HEK293 (cell line): ENCODE data around the gene ABCF1.
A peak's percentile ranks its signal among the peaks of the same experiment; 100 is the strongest.

Source experiments
- ATF2 ChIP-seq: fragments of 450-650 bp; formaldehyde crosslinking; IDR thresholded peaks from 2 replicates; pipeline ENCODE4 v1.5.1; 2016; ENCODE audit warnings: missing biosample characterization, missing genetic modification characterization, low read depth
- EGR2 ChIP-seq: fragments of 450-650 bp; formaldehyde crosslinking; IDR thresholded peaks from 2 replicates; pipeline ENCODE4 v1.5.1; 2016; ENCODE audit warnings: low read depth, missing biosample characterization, missing genetic modification characterization
- HOXD13 ChIP-seq: sonication (generic); formaldehyde crosslinking; IDR thresholded peaks from 2 replicates; pipeline ENCODE4 v1.8.0; 2022; ENCODE audit warnings: missing genetic modification reagents, borderline replicate concordance
- PRDM4 ChIP-seq: fragments of 450-650 bp; formaldehyde crosslinking; IDR thresholded peaks from 2 replicates; pipeline ENCODE4 v1.5.1; 2017; ENCODE audit warnings: missing biosample characterization, missing genetic modification characterization
- SCRT2 ChIP-seq: fragments of 450-650 bp; formaldehyde crosslinking; IDR thresholded peaks from 2 replicates; pipeline ENCODE4 v1.5.1; 2016; ENCODE audit warnings: missing biosample characterization, missing genetic modification characterization
- TSHZ1 ChIP-seq: fragments of 450-650 bp; formaldehyde crosslinking; IDR thresholded peaks from 2 replicates; pipeline ENCODE4 v1.5.1; 2016; ENCODE audit warnings: missing biosample characterization, missing genetic modification characterization, borderline replicate concordance
- YY2 ChIP-seq: fragments of 450-650 bp; formaldehyde crosslinking; IDR thresholded peaks from 2 replicates; pipeline ENCODE4 v1.5.1; 2016; ENCODE audit warnings: missing biosample characterization, missing genetic modification characterization
- ZBTB21 ChIP-seq: fragments of 450-650 bp; formaldehyde crosslinking; IDR thresholded peaks from 2 replicates; pipeline ENCODE4 v1.5.1; 2017; ENCODE audit warnings: missing biosample characterization, missing genetic modification characterization
- ZFP69B ChIP-seq: fragments of 450-650 bp; formaldehyde crosslinking; IDR thresholded peaks from 2 replicates; pipeline ENCODE4 v1.5.1; 2016; ENCODE audit warnings: missing biosample characterization, missing genetic modification characterization
- ZNF184 ChIP-seq: fragments of 450-650 bp; IDR thresholded peaks from 2 replicates; pipeline ENCODE4 v1.5.1; 2018; ENCODE audit warnings: missing biosample characterization, mild to moderate bottlenecking, missing genetic modification characterization
- ZNF324 ChIP-seq: fragments of 450-650 bp; formaldehyde crosslinking; IDR thresholded peaks from 2 replicates; pipeline ENCODE4 v1.5.1; 2016; ENCODE audit warnings: missing biosample characterization, missing genetic modification characterization
- ZNF335 ChIP-seq: fragments of 450-650 bp; formaldehyde crosslinking; conservative IDR thresholded peaks from 2 replicates; pipeline ENCODE4 v1.5.1; 2016; ENCODE audit warnings: missing biosample characterization, missing genetic modification characterization
- ZNF354C ChIP-seq: fragments of 450-650 bp; formaldehyde crosslinking; IDR thresholded peaks from 2 replicates; pipeline ENCODE4 v1.5.1; 2016; ENCODE audit warnings: missing biosample characterization, missing genetic modification characterization, low read depth, borderline replicate concordance
- ZNF37A ChIP-seq: fragments of 450-650 bp; IDR thresholded peaks from 2 replicates; pipeline ENCODE4 v1.5.1; 2018; ENCODE audit warnings: missing biosample characterization, missing genetic modification characterization
- ZNF398 ChIP-seq: fragments of 450-650 bp; formaldehyde crosslinking; IDR thresholded peaks from 2 replicates; pipeline ENCODE4 v1.5.1; 2017; ENCODE audit warnings: missing biosample characterization, missing genetic modification characterization
- ZNF529 ChIP-seq: fragments of 450-650 bp; formaldehyde crosslinking; IDR thresholded peaks from 2 replicates; pipeline ENCODE4 v1.5.1; 2017; ENCODE audit warnings: missing genetic modification characterization, missing biosample characterization; ENCODE audit not compliant: insufficient replicate concordance
- ZNF548 ChIP-seq: fragments of 450-650 bp; formaldehyde crosslinking; IDR thresholded peaks from 2 replicates; pipeline ENCODE4 v1.5.1; 2016; ENCODE audit warnings: missing biosample characterization, missing genetic modification characterization
- ZNF585B ChIP-seq: fragments of 450-650 bp; formaldehyde crosslinking; IDR thresholded peaks from 2 replicates; pipeline ENCODE4 v1.5.1; 2016; ENCODE audit warnings: missing biosample characterization, missing genetic modification characterization
- ZNF624 ChIP-seq: fragments of 450-650 bp; formaldehyde crosslinking; IDR thresholded peaks from 2 replicates; pipeline ENCODE4 v1.5.1; 2017; ENCODE audit warnings: missing biosample characterization, missing genetic modification characterization
- ZNF658 ChIP-seq: fragments of 450-650 bp; formaldehyde crosslinking; IDR thresholded peaks from 2 replicates; pipeline ENCODE4; 2016; ENCODE audit warnings: missing biosample characterization, missing genetic modification characterization
- ZNF76 ChIP-seq: fragments of 450-650 bp; formaldehyde crosslinking; IDR thresholded peaks from 2 replicates; pipeline ENCODE4; 2016; ENCODE audit warnings: low read depth, missing biosample characterization, missing genetic modification characterization, borderline replicate concordance
- ZNF837 ChIP-seq: fragments of 450-650 bp; formaldehyde crosslinking; IDR thresholded peaks from 2 replicates; pipeline ENCODE4 v1.5.1; 2016; ENCODE audit warnings: missing biosample characterization, missing genetic modification characterization
- ZSCAN30 ChIP-seq: fragments of 450-650 bp; IDR thresholded peaks from 2 replicates; pipeline ENCODE4 v1.5.1; 2018; ENCODE audit warnings: missing biosample characterization, mild to moderate bottlenecking, missing genetic modification characterization, moderate library complexity
- TF ChIP-seq, protein P1 (sequence below): fragments of 450-650 bp; formaldehyde crosslinking; IDR thresholded peaks from 2 replicates; pipeline ENCODE4 v1.5.1; 2016; ENCODE audit warnings: missing biosample characterization, missing genetic modification characterization
- TF ChIP-seq, protein P2 (sequence below): fragments of 450-650 bp; formaldehyde crosslinking; IDR thresholded peaks from 2 replicates; pipeline ENCODE4 v1.5.1; 2016; ENCODE audit warnings: missing biosample characterization, missing genetic modification characterization

The ABCF1 gene

GRCh38 chr6:30556066-30556905 is 15.0 kb upstream of the ABCF1 start, which contains the start of gene GNL1 (continued):
- TF ChIP-seq, protein P1, sequence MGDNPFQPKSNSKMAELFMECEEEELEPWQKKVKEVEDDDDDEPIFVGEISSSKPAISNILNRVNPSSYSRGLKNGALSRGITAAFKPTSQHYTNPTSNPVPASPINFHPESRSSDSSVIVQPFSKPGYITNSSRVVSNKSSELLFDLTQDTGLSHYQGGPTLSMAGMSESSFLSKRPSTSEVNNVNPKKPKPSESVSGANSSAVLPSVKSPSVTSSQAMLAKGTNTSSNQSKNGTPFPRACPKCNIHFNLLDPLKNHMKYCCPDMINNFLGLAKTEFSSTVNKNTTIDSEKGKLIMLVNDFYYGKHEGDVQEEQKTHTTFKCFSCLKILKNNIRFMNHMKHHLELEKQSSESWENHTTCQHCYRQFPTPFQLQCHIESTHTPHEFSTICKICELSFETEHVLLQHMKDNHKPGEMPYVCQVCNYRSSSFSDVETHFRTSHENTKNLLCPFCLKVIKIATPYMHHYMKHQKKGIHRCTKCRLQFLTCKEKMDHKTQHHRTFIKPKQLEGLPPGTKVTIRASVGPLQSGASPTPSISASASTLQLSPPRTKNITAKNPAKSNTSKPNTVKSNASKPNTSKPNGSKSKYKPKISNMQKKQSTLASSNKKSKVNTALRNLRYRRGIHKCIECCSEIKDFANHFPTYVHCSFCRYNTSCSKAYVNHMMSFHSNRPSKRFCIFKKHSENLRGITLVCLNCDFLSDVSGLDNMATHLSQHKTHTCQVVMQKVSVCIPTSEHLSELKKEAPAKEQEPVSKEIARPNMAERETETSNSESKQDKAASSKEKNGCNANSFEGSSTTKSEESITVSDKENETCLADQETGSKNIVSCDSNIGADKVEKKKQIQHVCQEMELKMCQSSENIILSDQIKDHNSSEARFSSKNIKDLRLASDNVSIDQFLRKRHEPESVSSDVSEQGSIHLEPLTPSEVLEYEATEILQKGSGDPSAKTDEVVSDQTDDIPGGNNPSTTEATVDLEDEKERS = no peak
- peak; percentile 99 for TF ChIP-seq ATF2 (tag by site-specific recombination)
- TF ChIP-seq ZNF184 (tag by site-specific recombination) = no peak
- TF ChIP-seq SCRT2 = no peak
- no peak for TF ChIP-seq ZNF354C (tag by site-specific recombination)
- 0 out of 2 replicates have a peak, but pooled peaks have one; percentile 8 for TF ChIP-seq PRDM4 (tag by site-specific recombination)
- TF ChIP-seq ZNF585B (tag by site-specific recombination) = no peak
- TF ChIP-seq, protein P2, sequence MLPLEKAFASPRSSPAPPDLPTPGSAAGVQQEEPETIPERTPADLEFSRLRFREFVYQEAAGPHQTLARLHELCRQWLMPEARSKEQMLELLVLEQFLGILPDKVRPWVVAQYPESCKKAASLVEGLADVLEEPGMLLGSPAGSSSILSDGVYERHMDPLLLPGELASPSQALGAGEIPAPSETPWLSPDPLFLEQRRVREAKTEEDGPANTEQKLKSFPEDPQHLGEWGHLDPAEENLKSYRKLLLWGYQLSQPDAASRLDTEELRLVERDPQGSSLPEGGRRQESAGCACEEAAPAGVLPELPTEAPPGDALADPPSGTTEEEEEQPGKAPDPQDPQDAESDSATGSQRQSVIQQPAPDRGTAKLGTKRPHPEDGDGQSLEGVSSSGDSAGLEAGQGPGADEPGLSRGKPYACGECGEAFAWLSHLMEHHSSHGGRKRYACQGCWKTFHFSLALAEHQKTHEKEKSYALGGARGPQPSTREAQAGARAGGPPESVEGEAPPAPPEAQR (tag by site-specific recombination) = no peak
- peak; percentile 88 for TF ChIP-seq EGR2 (tag by site-specific recombination)
- no peak for TF ChIP-seq ZNF37A (tag by site-specific recombination)
- no peak for TF ChIP-seq YY2 (tag by site-specific recombination)
- TF ChIP-seq ZFP69B (tag by site-specific recombination) = peak; percentile 87
- TF ChIP-seq ZBTB21 (tag by site-specific recombination) = peak; percentile 95
- TF ChIP-seq TSHZ1 (tag by site-specific recombination) = 0 out of 2 replicates have a peak, but pooled peaks have one; percentile 27
- no peak for TF ChIP-seq ZNF548
- no peak; the same call in 1 of the 2 replicates for TF ChIP-seq ZNF76
- no peak for TF ChIP-seq ZNF837
- TF ChIP-seq ZNF398 (tag by site-specific recombination) = peak; percentile 70
- TF ChIP-seq HOXD13 (CRISPR knock-in tag) = no peak
- no peak for TF ChIP-seq ZNF529 (tag by site-specific recombination)
- TF ChIP-seq ZNF624 = no peak
- TF ChIP-seq ZNF324 (tag by site-specific recombination) = peak; percentile 79; the same call in 1 of the 2 replicates
- no peak for TF ChIP-seq ZNF658 (tag by site-specific recombination)
- TF ChIP-seq ZSCAN30 (tag by site-specific recombination) = no peak
- peak; percentile 82 for TF ChIP-seq ZNF335
